ENCODE measurements around the gene MKNK2. TPM values are rescaled to one million over a fixed set of nuclear protein-coding genes. Genes with fewer than 3 reads are reported as not detected.
"Not testable (repeated sequence)": the region's sequence is repeated elsewhere in the genome, so short reads cannot be mapped to it uniquely, and the experiment has no call there.

Gene MKNK2
- total RNA-seq, 1 donor from 2014 or later: 122 TPM

GRCh38 chr19:2036424-2036823, 14.6 kb downstream of the MKNK2 start:
- no peak for DNase-seq (ENCODE audit: low spot score)
- intact Hi-C loops (cut with DNase I): no loop called here

GRCh38 chr19:2035590-2035991, 15.5 kb downstream of the MKNK2 start:
- no peak for DNase-seq (ENCODE audit: low spot score)
- intact Hi-C loops (cut with DNase I): no loop called here

- intact Hi-C loops (cut with DNase I): no loop called here
- DNase-seq (ENCODE audit: low spot score): no peak
Observed at GRCh38 chr19:2034729-2035589, 16.1 kb downstream of the MKNK2 start.

GRCh38 chr19:2034253-2034652, 16.8 kb downstream of the MKNK2 start:
- intact Hi-C loops (cut with DNase I); DNase-seq (ENCODE audit: low spot score): not testable (repeated sequence)

- intact Hi-C loops (cut with DNase I): loop anchor here (2.0 kb wide), 1 partner anchor 27 kb away; no protein-coding TSS in a partner anchor
- DNase-seq (ENCODE audit: low spot score): no peak
Observed at GRCh38 chr19:2033825-2034159, 17.3 kb downstream of the MKNK2 start.

GRCh38 chr19:2033115-2033824, 17.8 kb downstream of the MKNK2 start:
- intact Hi-C loops (cut with DNase I): loop anchor here (2.0 kb wide), 1 partner anchor 28 kb away; no protein-coding TSS in a partner anchor
- no peak for DNase-seq (ENCODE audit: low spot score)

GRCh38 chr19:2032296-2032941, 18.6 kb downstream of the MKNK2 start:
- DNase-seq (ENCODE audit: low spot score): peak; percentile 98
- intact Hi-C loops (cut with DNase I): loop anchor here (2.0 kb wide), 1 partner anchor 28 kb away; no protein-coding TSS in a partner anchor

GRCh38 chr19:2027361-2027760, 23.7 kb downstream of the MKNK2 start:
- intact Hi-C loops (cut with DNase I): no loop called here
- no peak for DNase-seq (ENCODE audit: low spot score)

GRCh38 chr19:2026770-2027169, 24.3 kb downstream of the MKNK2 start:
- DNase-seq (ENCODE audit: low spot score): no peak
- intact Hi-C loops (cut with DNase I): no loop called here

- no peak for DNase-seq (ENCODE audit: low spot score)
- intact Hi-C loops (cut with DNase I): no loop called here
Observed at GRCh38 chr19:2022289-2022688, 28.8 kb downstream of the MKNK2 start.

- intact Hi-C loops (cut with DNase I): no loop called here
- no peak for DNase-seq (ENCODE audit: low spot score)
Observed at GRCh38 chr19:2021453-2022140, 29.4 kb downstream of the MKNK2 start.

- intact Hi-C loops (cut with DNase I): loop anchor here (5.0 kb wide), 1 partner anchor 91 kb away; no protein-coding TSS in a partner anchor
- no peak for DNase-seq (ENCODE audit: low spot score)
Observed at GRCh38 chr19:2018752-2019151, 32.3 kb downstream of the MKNK2 start.

- peak; percentile 84 for DNase-seq (ENCODE audit: low spot score)
- intact Hi-C loops (cut with DNase I): loop anchor here (5.0 kb wide), 1 partner anchor 89 kb away; no protein-coding TSS in a partner anchor
Observed at GRCh38 chr19:2016041-2016807, 34.8 kb downstream of the MKNK2 start.

GRCh38 chr19:2015608-2015950, 35.5 kb downstream of the MKNK2 start, which contains the start of gene BTBD2:
Gene BTBD2, minus strand, starts transcription at chr19:2015714. Its CDS starts 11 bp downstream, at chr19:2015703.
- intact Hi-C loops (cut with DNase I): loop anchor here (5.0 kb wide), 1 partner anchor 88 kb away; no protein-coding TSS in a partner anchor
- DNase-seq (ENCODE audit: low spot score): no peak

GRCh38 chr19:2014731-2015607, 36.1 kb downstream of the MKNK2 start:
- DNase-seq (ENCODE audit: low spot score): no peak
- intact Hi-C loops (cut with DNase I): loop anchor here (5.0 kb wide), 1 partner anchor 88 kb away; no protein-coding TSS in a partner anchor

- intact Hi-C loops (cut with DNase I): no loop called here
- no peak for DNase-seq (ENCODE audit: low spot score)
Observed at GRCh38 chr19:2014131-2014571, 36.9 kb downstream of the MKNK2 start.

GRCh38 chr19:2013683-2013961, 37.4 kb downstream of the MKNK2 start:
- DNase-seq (ENCODE audit: low spot score): no peak
- intact Hi-C loops (cut with DNase I): no loop called here
